HEK293T (cell line): ENCODE data around the gene ZNF205.

Experiments
- ARNT ChIP-seq: fragments of 450-650 bp; IDR thresholded peaks from 2 replicates; pipeline ENCODE4 v1.6.1; 2017; ENCODE audit warnings: mild to moderate bottlenecking
- BHLHE40 ChIP-seq: fragments of 450-650 bp; IDR thresholded peaks from 2 replicates; pipeline ENCODE4 v1.6.1; 2016; ENCODE audit warnings: mild to moderate bottlenecking, moderate library complexity, borderline replicate concordance
- CTBP1 ChIP-seq: fragments of 450-650 bp; IDR thresholded peaks from 2 replicates; pipeline ENCODE4 v1.6.1; 2016; ENCODE audit warnings: borderline replicate concordance
- FOXA1 ChIP-seq: fragments of 450-650 bp; IDR thresholded peaks from 2 replicates; pipeline ENCODE4 v1.6.1; 2016; ENCODE audit warnings: mild to moderate bottlenecking
- FOXK2 ChIP-seq: fragments of 450-650 bp; IDR thresholded peaks from 2 replicates; pipeline ENCODE4 v1.6.1; 2016; ENCODE audit warnings: mild to moderate bottlenecking
- FOXM1 ChIP-seq: fragments of 450-650 bp; IDR thresholded peaks from 2 replicates; pipeline ENCODE4 v1.6.1; 2017; ENCODE audit warnings: mild to moderate bottlenecking, borderline replicate concordance
- HDGF ChIP-seq: fragments of 450-650 bp; IDR thresholded peaks from 2 replicates; pipeline ENCODE4 v1.6.1; 2017; ENCODE audit warnings: antibody characterized with exemption, borderline replicate concordance
- LEF1 ChIP-seq: fragments of 450-650 bp; IDR thresholded peaks from 2 replicates; pipeline ENCODE4 v1.6.1; 2017; ENCODE audit warnings: mild to moderate bottlenecking, borderline replicate concordance
- NFRKB ChIP-seq: fragments of 450-650 bp; IDR thresholded peaks from 2 replicates; pipeline ENCODE4 v1.6.1; 2016; ENCODE audit warnings: mild to moderate bottlenecking, moderate library complexity
- SP1 ChIP-seq: fragments of 450-650 bp; IDR thresholded peaks from 2 replicates; pipeline ENCODE4 v1.6.1; 2017
- SUZ12 ChIP-seq: fragments of 450-650 bp; IDR thresholded peaks from 2 replicates; pipeline ENCODE4 v1.6.1; 2016; ENCODE audit warnings: mild to moderate bottlenecking
- ZNF384 ChIP-seq: fragments of 450-650 bp; IDR thresholded peaks from 2 replicates; pipeline ENCODE4 v1.6.1; 2016
- TF ChIP-seq, protein P1 (sequence below): fragments of 450-650 bp; IDR thresholded peaks from 2 replicates; pipeline ENCODE4 v1.6.1; 2016

DNA sequence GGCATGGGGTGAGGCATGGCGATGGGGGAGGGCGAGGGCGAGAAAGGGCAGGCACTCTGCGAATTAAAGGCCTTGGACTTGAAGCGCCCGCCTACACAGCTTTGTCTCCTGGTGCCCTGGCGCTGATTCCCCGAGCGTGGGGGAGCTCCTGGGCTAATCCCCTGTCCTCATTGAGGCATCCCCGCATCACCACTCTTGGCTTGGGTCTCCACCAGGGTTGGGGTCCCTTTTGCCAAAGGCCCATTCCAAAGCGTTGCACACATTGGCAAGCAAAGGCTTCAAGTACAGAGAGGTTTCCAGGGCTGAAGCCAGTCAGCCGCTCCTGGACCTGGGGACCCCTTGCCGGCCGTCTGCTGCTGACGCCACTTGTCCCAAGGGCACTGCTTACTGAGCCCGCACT lies 8.0 kb downstream of the ZNF205 start:
- TF ChIP-seq HDGF: no peak
- no peak for TF ChIP-seq BHLHE40
- TF ChIP-seq FOXA1: no peak
- no peak for TF ChIP-seq SUZ12
- TF ChIP-seq FOXM1: no peak
- TF ChIP-seq NFRKB: no peak
- TF ChIP-seq, protein P1, sequence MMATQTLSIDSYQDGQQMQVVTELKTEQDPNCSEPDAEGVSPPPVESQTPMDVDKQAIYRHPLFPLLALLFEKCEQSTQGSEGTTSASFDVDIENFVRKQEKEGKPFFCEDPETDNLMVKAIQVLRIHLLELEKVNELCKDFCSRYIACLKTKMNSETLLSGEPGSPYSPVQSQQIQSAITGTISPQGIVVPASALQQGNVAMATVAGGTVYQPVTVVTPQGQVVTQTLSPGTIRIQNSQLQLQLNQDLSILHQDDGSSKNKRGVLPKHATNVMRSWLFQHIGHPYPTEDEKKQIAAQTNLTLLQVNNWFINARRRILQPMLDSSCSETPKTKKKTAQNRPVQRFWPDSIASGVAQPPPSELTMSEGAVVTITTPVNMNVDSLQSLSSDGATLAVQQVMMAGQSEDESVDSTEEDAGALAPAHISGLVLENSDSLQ: no peak
- no peak for TF ChIP-seq FOXK2
- no peak for TF ChIP-seq SP1
- no peak for TF ChIP-seq ARNT
- no peak for TF ChIP-seq LEF1
- TF ChIP-seq CTBP1: no peak
- no peak for TF ChIP-seq ZNF384
